Amniotic stem cell (primary cell): ENCODE data around the gene RAB3GAP2.
"Not testable (repeated sequence)": the region's sequence is repeated elsewhere in the genome, so short reads cannot be mapped to it uniquely, and the experiment has no call there.

Experiments used
- DNase-seq: peaks from one replicate; lab custom pipeline; 2025; lab: John Stamatoyannopoulos, UW

Gene RAB3GAP2

DNA sequence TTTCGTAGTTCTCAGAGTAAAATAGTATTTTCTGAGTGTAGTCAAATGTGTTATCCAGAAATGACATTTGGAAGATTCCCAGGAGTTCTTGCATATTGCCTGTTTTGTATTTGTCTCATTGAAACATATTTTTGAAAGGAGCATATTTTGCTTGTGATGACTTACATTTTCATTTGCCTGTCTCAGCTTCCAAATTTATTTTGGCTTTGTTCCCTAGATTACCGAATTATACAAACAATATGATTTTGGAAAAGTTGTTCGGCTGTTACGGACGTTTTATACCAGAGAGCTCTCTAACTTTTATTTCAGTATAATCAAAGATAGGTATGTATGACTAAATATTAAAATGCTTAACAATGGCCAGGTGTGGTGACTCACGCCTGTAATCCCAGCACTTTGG is 132.3 kb downstream of the RAB3GAP2 start:
- no peak for DNase-seq

DNA sequence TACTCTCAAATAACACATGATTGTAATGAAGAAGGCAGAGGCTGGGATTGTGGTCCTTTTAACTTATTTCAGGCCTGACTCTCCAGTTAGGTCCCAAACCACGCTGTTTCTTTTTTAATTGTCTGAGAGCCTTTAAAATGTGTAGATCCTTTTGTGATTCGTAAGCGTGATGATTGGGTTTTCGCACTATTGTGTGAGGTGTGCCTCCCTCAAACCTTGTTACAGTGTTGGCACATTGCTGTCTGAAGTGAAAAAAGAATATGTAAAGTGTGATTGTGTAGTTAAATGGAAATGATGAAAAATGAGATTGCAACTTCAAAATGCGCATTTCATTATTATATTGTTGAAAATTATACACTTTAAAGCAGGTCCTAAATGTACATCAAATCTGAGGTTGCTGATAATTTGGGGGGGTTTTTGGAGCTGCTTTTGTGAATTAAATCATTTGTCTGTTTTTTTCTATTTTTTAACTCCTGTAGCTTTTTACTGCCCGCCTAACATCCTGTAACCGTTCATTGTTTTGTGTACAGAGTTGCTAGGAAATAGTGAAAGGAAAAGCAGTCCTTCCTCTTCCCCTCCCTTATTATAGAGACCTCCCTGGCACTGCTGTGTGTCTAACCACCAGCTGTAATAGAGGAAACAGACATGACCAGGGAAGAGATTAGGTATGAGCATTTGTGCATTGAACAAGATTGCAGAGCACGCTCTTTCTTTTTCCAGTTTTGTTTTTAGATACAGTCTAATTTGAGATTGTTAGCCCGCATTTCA is 135.1 kb downstream of the RAB3GAP2 start:
- DNase-seq, result no peak

DNA sequence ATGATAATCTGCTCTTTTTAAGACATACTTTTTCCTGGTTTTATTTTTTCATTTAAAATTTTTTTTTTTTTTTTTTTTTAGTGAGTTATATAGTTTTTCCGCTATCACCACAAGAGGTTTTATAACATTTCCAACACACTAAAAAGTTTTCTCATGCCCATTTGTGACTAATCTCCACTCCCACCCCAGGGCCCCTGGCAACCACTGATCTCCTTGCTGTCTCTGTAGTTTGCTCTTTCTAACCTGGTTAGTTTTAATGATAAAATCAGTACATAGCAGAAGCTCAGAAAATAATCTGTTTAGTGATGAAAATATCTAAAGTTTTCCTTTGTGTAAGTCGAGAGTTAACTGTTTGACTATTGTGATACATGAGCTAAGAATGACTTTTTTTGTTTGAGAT is 136.5 kb downstream of the RAB3GAP2 start:
- no peak for DNase-seq

DNA sequence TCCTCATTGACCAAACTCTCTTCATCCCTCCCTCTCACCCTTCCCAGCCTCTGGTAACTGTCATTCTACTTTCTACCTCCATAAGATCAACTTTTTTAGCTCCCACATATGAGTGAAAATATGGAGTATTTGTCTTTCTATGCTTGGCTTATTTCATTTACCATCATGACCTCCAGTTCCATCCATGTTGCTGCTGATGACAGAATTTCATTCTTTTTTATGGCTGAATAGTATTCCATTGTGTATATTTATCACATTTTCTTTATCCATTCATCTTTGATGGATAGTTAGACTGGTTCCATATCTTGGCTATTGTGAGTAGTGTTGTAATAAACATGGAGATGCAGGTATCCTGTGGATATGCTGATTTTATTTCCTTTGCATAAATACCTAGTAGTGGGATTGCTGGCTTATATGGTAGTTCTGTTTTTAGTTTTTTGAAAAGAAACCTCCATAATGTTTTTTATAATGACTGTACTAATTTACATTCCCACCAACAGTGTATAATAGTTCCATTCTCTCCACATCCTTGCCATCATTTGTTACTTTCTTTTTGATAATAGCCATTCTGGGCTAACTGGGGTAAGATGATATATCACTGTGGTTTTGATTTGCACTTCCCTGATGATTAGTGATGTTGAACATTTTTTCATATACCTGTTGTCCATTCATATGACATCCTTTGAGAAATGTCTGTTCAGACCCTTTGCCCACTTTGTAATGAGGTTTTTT is 142.6 kb downstream of the RAB3GAP2 start:
- no peak for DNase-seq

DNA sequence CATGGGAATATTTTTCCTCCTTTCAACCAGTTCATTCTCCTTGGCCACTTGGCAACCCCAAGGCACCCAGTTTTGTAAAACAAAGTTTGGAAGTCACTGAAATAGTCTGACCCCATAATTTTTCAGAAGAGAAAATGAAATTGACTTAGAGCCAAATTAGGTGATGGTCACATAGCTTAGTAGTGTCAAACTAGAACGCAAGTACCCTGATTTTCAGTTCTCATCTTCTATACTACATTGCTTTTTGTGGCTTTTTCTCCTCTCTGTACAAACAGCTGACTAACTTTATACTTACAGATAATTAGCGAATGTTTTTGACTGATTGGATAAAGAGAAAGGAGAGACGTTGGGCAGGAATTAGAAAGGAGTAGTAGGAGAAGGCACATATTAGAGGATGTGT is 145.2 kb downstream of the RAB3GAP2 start:
- DNase-seq, result no peak

DNA sequence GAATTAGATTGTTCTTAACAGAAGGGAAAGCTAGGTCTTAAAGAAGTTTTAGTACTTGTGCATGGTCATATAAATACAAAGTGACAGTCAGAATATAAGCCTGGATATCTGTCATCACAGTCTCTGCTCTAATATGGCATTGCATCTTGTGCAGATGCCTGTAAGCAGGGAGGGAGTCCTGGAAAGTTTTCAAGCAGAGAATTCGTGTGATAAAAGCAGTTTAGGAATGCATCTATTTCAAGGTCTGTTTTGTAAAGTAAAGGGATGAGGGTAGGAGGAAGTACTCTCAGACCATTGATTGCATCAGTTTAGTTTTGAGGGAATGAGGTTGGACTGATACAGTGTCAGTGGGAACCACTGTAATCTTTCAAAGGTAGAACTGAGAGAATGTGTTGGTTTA is 147.7 kb downstream of the RAB3GAP2 start:
- no peak for DNase-seq

DNA sequence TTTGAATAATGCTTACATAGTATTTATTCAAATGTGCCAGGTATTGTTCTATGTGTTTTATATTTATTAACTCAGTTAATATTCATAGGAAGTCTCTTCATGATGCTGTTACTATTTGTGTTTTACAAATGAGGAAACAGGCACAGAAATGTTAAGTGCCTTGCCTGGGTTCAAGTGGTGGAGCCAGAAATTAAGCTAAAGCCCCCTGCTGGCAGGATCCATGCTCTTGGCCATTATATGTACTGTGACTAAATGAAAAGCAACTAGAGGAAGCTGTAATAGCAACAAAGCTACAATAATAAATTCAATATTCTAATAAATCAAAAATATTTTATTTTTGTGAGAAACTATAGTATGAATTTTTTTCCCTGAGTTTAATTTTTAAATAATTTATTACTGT is 148.4 kb downstream of the RAB3GAP2 start:
- DNase-seq, result no peak

DNA sequence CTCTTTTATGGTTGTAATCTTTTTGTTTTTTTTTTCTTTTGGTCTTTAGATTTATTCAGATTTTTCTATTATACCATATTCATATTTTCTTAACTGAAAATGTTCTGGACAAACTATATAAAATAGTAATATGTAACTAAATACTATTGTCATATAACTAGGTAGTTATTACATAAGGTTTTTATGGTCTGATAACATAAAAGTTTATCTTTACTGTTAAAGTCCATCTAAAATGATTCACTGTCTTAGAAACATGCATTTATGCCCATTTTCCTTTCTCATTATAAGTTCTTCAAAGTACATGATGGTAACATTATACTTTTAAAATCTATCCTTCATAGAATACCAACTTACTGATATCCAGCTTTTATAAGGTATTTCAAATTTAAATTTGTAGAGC is 149.2 kb downstream of the RAB3GAP2 start:
- DNase-seq, result no peak

DNA sequence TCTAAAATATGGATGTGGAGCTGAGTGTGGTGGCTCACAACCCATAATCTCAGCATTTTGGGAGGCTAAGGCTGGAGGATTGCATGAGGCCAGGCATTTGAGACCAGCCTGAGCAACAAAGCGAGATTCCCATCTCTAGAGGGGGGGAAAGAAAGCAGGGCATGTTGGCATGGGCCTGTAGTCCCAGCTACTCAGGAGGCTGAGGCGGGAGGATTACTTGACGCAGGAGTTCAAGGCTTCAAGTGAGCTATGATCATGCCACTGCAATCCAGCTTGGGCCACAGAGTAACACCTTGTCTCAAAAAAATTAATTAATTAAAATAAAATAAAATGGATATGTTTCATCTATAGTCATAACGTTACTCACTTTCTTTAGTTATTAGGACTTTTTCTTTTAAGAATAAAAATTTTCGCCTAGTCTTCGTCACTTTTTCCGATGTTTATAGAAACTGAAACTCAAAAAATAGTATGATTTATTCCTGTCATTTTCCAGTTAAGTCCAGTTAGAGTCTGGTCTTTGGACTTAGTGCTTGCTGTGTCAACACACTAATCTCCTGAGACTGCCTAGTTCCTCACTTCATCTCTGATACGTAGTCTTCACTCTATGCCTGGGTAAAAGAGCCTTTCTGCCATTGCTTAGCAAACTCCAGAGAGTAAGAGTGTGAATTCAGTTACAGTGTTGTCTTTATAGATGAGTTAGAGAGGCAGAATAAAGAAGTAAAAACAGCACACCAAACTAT is 150.3 kb downstream of the RAB3GAP2 start:
- DNase-seq, result no peak

DNA sequence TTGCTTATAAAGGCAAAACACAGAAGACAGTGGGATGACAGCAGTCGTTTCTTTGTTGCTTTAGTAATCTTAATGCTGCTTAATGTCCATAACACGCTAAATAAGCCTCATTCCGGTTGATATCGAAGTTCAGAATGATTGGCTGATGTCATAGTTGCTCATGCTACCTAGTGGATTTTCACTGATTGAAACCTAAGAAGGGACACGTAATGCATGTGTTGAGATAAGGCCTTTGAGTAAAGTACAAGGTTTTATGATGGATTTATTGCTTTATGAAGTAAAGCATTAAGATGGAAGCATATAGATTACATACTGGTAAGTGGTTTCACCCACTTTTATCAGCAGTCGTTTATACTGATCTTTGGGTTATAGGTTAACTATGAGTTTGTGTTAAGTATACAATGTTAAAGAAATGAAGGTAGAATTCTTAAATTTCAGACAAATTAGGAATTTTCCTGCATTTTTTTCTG is 153.2 kb downstream of the RAB3GAP2 start:
- DNase-seq, result no peak

DNA sequence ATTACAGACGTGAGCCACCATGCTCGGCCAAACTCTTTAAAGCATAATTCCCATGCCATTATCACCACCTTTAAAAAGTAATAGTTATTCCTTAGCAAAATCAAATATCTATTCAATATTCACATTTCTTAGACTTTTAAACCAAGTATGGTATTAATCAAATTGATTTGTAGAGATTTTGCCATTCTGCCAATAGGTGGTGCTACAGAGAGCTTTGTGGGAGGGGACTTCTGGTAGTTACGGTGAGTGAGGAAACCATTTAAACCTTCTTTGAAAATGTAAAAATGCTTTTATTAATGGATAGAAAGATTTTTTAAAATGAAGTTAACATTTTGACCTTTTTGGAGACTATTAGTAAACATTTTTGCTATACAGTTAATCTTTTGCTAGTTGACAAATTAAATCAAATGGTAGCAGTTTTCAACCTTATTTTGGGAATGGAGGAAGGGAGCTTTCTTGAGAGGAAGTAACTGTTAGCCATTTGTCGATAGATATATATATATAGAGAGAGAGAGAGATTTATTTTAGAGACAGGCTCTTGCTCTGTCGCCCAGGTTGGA is 159.0 kb downstream of the RAB3GAP2 start:
- DNase-seq, result no peak

DNA sequence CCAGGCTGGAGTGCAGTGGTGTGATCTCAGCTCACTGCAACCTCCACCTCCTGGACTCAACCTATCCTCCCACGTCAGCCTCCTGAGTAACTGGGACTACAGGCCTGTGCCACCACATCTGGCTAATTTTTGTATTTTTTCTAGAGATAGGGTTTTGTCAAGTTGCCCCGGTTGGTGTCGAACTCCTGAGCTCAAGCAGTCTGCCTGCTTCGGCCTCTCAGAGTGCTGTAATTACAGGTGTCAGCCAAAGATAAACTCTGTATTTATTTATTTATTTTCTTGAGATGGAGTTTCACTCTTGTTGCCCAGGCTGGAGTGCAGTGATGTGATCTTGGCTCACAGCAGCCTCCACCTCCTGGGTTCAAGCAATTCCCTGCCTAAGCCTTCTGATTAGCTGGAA is 159.7 kb downstream of the RAB3GAP2 start:
- DNase-seq, result not testable (repeated sequence)

DNA sequence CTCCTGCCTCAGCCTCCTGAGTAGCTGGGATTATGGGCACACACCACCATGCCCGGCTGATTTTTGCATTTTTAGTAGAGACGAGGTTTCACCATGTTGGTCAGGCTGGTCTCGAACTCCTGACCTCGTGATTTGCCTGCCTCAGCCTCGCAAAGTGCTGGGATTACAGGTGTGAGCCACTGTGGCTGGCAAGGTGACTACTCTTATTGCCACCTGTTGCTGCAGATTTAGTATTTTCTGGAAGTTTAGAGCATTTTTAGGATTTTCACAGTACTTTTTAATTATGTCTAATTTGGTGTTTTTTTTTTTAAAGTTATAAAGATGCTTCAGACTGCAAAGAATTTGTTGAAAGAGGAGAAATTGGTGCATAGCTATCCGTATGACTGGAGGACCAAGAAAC is 161.8 kb downstream of the RAB3GAP2 start:
- not testable (repeated sequence) for DNase-seq

DNA sequence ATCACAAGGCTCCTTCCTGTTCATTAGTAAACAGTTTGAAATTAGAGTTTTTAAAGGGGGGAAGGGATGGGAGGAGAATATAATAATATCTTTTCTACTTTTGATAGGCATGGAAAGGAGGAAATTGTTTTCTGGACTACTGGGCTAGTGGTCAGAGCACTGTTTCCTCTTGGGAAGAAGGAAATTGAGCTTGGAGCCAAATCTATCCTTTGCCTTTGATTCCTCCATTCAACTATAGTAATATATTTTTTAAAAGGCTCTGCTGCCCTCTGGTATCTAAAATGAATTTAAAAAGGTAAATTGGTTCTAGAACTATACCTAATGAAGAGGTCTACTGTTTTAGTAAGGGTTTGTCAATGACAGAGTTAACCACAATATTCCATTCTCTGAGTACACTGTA is 172.4 kb downstream of the RAB3GAP2 start:
- no peak for DNase-seq
